Trophoblast cell (in vitro differentiated cells and primary cell): ENCODE measurements around the gene CHMP1B.

Experiments
- DNase-seq, 2 donors: peaks; one replicate each; pipeline ENCODE4 v3.0.0-alpha.2; 2016
- H2AFZ ChIP-seq: 2 replicates; pipeline ENCODE4 v1.6.1; 2013; ENCODE audit warnings: low read length, moderate library complexity, mild to moderate bottlenecking; ENCODE audit not compliant: insufficient read depth, poor library complexity
- H2AK5ac ChIP-seq: 2 replicates; pipeline ENCODE4 v1.6.1; 2013; ENCODE audit warnings: mild to moderate bottlenecking, low read length
- H2BK120ac ChIP-seq: 2 replicates; pipeline ENCODE4 v1.6.1; 2013; ENCODE audit warnings: low read length, mild to moderate bottlenecking, moderate library complexity; ENCODE audit not compliant: insufficient read depth, poor library complexity
- H2BK12ac ChIP-seq: 2 replicates; pipeline ENCODE4 v1.6.1; 2013; ENCODE audit warnings: mild to moderate bottlenecking, low read length, moderate library complexity
- H2BK5ac ChIP-seq: 2 replicates; pipeline ENCODE4 v1.6.1; 2013; ENCODE audit warnings: low read length, low read depth, moderate library complexity, mild to moderate bottlenecking; ENCODE audit not compliant: poor library complexity
- H3K14ac ChIP-seq: 2 replicates; pipeline ENCODE4 v1.6.1; 2013; ENCODE audit warnings: mild to moderate bottlenecking, low read length
- H3K18ac ChIP-seq: 2 replicates; pipeline ENCODE4 v1.6.1; 2013; ENCODE audit warnings: mild to moderate bottlenecking, low read length
- H3K23ac ChIP-seq: 2 replicates; pipeline ENCODE4 v1.6.1; 2013; ENCODE audit warnings: low read length
- H3K27ac ChIP-seq: 2 replicates; pipeline ENCODE4 v1.5.1; 2013; ENCODE audit warnings: low read depth, mild to moderate bottlenecking, inconsistent platforms, low read length, moderate library complexity
- H3K27me3 ChIP-seq: 2 replicates; pipeline ENCODE4 v1.6.1; 2013; ENCODE audit warnings: inconsistent platforms, mild to moderate bottlenecking, low read length, moderate library complexity; ENCODE audit not compliant: insufficient read depth
- H3K36me3 ChIP-seq, 2 experiments: 1 replicate in 1 of 2; 2 replicates in 1 of 2; pipeline ENCODE4 v1.6.1; 2013; ENCODE audit warnings: low read length in 2 of 2, mild to moderate bottlenecking in 2 of 2, moderate library complexity in 1 of 2; ENCODE audit not compliant: insufficient read depth in 2 of 2, control insufficient read depth in 1 of 2
- H3K4ac ChIP-seq: 2 replicates; pipeline ENCODE4 v1.6.1; 2013; ENCODE audit warnings: low read depth, mild to moderate bottlenecking, low read length, moderate library complexity
- H3K4me1 ChIP-seq, 2 experiments: 1 replicate in 1 of 2; 2 replicates in 1 of 2; pipeline ENCODE4 v1.6.1; 2013; ENCODE audit warnings: low read length in 2 of 2, mild to moderate bottlenecking in 2 of 2, moderate library complexity in 1 of 2; ENCODE audit not compliant: insufficient read depth in 2 of 2, control insufficient read depth in 1 of 2
- H3K4me2 ChIP-seq: 2 replicates; pipeline ENCODE4 v1.6.1; 2013; ENCODE audit warnings: inconsistent platforms, mild to moderate bottlenecking, low read length, moderate library complexity
- H3K4me3 ChIP-seq: 2 replicates; pipeline ENCODE4 v1.5.1; 2013; ENCODE audit warnings: mild to moderate bottlenecking, low read depth, low read length, inconsistent platforms
- H3K79me1 ChIP-seq: one replicate; pipeline ENCODE4 v1.6.1; 2013; ENCODE audit warnings: low read length
- H3K79me2 ChIP-seq: 2 replicates; pipeline ENCODE4 v1.6.1; 2013; ENCODE audit warnings: low read length, mild to moderate bottlenecking; ENCODE audit not compliant: control insufficient read depth, insufficient read depth, poor library complexity
- H3K9ac ChIP-seq: 2 replicates; pipeline ENCODE4 v1.6.1; 2013; ENCODE audit warnings: mild to moderate bottlenecking, low read length
- H3K9me3 ChIP-seq: 2 replicates; pipeline ENCODE4 v1.6.1; 2013; ENCODE audit warnings: low read depth, mild to moderate bottlenecking, control low read depth, inconsistent platforms, low read length; ENCODE audit not compliant: insufficient read depth
- H4K12ac ChIP-seq: 2 replicates; pipeline ENCODE4 v1.6.1; 2013; ENCODE audit warnings: low read depth, mild to moderate bottlenecking, low read length, moderate library complexity
- H4K8ac ChIP-seq: 2 replicates; pipeline ENCODE4 v1.6.1; 2013; ENCODE audit warnings: low read depth, mild to moderate bottlenecking, low read length, moderate library complexity
- H4K91ac ChIP-seq: one replicate; pipeline ENCODE4 v1.6.1; 2013; ENCODE audit warnings: low read depth, mild to moderate bottlenecking, low read length, moderate library complexity
- WGBS: extraction: QIAGEN DNeasy Blood & Tissue Kit; methylation state at CpG from one replicate; pipeline ENCODE4 v1.1.7; 2013; ENCODE audit warnings: missing lambda C conversion rate; ENCODE audit not compliant: insufficient read length, insufficient coverage; ENCODE audit errors: extremely low coverage; 5-methylcytosine and 5-hydroxymethylcytosine counted together

The CHMP1B gene

DNA sequence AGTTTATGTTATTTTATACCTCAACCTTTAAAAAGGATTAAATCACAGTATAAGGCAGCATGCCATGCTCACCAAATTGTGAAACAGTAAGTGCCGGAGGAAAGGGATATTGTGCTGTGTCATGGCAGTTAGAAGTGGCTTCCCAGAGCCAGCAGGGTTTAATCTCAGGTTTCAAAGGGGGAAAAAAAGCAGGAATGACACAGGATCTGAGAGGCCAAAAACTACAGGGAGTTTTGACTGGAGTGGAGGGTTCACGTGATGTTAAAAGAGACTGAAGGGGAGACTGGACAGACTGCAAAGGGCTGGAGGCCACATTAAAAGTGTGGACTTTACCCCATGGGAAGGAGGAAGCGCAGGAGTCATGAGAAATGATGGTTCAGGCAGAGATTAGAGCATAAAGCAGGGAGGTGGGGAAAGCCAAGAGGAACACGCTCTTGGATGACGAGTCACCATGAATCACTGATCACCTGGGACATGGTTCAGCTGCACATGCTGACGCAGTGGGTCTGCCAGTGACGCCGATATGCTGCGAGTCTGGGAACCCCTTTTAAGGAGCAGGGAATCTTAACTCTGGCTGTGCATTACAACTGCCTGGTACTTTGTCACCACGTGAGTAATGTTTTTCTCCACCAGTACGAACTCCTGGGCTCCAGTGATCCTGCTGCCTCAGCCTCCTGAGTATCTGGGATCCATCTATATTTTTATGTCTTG, 6.1 kb downstream of the CHMP1B start:
- peak overlapping the region; percentile 4 for H3K18ac ChIP-seq
- peak overlapping the region; percentile 87 for H2BK5ac ChIP-seq
- H3K4me3 ChIP-seq: no peak overlapping the region
- H3K27me3 ChIP-seq: no peaks in the 10 kb centered on the region
- no peak overlapping the region for H3K4ac ChIP-seq
- H2AFZ ChIP-seq: peak overlapping the region; percentile 66
- H3K23ac ChIP-seq: no peak overlapping the region
- peak overlapping the region; percentile 64 for H3K4me2 ChIP-seq
- no peaks in the 10 kb centered on the region for H3K79me2 ChIP-seq
- peaks cover 13 to 23% of the 10 kb centered on the region in 2 experiments for H3K4me1 ChIP-seq
- H3K14ac ChIP-seq: no peak overlapping the region
- H4K8ac ChIP-seq: peak overlapping the region; percentile 47
- H3K79me1 ChIP-seq: peaks cover 18% of the 10 kb centered on the region
- H4K91ac ChIP-seq: peak overlapping the region; percentile 17
- no peaks in the 10 kb centered on the region for H3K9me3 ChIP-seq
- H3K9ac ChIP-seq: peak overlapping the region; percentile 31
- H2BK120ac ChIP-seq: peak overlapping the region; percentile 68
- peak; percentile 97 to 98 for DNase-seq
- H4K12ac ChIP-seq: no peak overlapping the region
- H2BK12ac ChIP-seq: peak overlapping the region; percentile 5
- H2AK5ac ChIP-seq: no peak overlapping the region
- WGBS: no CpG with 5 or more reads among the region's 11 CpGs
- H3K36me3 ChIP-seq: no peaks in the 10 kb centered on the region
- H3K27ac ChIP-seq: peak overlapping the region; percentile 76

DNA sequence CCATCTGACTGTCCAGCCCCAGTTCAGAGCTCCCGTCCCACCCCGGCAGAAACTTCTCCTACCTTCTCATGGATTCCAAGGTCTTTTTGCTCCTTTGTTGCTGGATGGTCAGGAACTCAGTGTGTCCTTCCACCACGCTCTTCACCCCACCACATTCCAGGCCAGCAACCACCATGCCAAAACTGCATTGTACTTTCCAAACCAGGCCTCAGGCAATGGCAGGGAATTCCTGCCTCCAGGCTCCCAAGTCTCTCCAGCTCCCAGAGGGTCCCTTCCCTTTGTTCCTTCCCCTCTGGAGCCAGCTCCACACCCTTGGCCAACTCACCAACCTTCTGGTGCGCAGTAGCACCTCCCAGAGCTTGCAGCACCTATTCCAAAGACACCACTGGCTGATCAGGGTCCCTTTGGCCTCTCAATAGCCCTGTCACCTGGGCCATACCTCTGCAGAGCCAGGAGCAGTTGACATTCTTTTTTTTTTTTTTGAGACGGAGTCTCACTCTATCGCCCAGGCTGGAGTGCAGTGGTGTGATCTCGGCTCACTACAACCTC, 8.1 kb downstream of the CHMP1B start:
- Histone ChIP-seq H3K79me2 (no peaks in the 10 kb centered on the region), H2AFZ (peak overlapping the region; percentile 11), H3K4me1 (peaks cover 13 to 23% of the 10 kb centered on the region in 2 experiments), H2BK5ac (no peak overlapping the region), H2AK5ac (no peak overlapping the region), H3K14ac (no peak overlapping the region), H3K27me3 (no peaks in the 10 kb centered on the region), H2BK120ac (peak overlapping the region; percentile 12), H3K23ac (no peak overlapping the region), H3K79me1 (peaks cover 18% of the 10 kb centered on the region), H3K4ac (no peak overlapping the region), H3K9ac (no peak overlapping the region), H4K8ac (no peak overlapping the region), H3K9me3 (no peaks in the 10 kb centered on the region), H3K27ac (no peak overlapping the region), H3K36me3 (no peaks in the 10 kb centered on the region), H3K18ac (no peak overlapping the region), H2BK12ac (peak overlapping the region; percentile 37), H4K91ac (peak overlapping the region; percentile 41), H4K12ac (no peak overlapping the region), H3K4me2 (no peak overlapping the region), H3K4me3 (no peak overlapping the region)
- DNase-seq: peak; percentile 92 to 98
- no CpG with 5 or more reads among the region's 7 CpGs for WGBS

DNA sequence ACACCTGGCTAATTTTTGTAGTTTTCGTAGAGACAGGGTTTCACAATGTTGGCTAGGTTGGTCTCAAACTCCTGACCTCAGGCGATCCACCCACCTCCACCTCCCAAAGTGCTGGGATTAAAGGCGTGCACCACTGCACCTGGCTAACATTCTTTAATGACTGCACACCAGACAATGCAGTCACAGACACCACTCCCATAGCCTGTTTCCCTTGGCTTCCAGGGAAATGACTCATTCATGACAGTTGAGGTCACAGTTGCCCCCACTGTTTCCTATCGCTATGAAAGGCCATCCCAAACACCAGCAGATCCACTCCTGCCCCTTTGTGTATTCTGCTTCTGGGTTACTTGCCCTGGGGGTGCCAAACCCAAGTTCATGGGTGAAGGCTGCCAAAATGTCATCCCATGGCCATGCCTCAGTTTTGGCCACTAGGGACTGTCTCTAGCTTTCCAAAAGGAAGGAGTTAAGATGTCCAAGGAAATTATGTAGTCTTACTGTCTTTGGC, 8.7 kb downstream of the CHMP1B start:
- WGBS: no CpG with 5 or more reads among the region's 4 CpGs

DNA sequence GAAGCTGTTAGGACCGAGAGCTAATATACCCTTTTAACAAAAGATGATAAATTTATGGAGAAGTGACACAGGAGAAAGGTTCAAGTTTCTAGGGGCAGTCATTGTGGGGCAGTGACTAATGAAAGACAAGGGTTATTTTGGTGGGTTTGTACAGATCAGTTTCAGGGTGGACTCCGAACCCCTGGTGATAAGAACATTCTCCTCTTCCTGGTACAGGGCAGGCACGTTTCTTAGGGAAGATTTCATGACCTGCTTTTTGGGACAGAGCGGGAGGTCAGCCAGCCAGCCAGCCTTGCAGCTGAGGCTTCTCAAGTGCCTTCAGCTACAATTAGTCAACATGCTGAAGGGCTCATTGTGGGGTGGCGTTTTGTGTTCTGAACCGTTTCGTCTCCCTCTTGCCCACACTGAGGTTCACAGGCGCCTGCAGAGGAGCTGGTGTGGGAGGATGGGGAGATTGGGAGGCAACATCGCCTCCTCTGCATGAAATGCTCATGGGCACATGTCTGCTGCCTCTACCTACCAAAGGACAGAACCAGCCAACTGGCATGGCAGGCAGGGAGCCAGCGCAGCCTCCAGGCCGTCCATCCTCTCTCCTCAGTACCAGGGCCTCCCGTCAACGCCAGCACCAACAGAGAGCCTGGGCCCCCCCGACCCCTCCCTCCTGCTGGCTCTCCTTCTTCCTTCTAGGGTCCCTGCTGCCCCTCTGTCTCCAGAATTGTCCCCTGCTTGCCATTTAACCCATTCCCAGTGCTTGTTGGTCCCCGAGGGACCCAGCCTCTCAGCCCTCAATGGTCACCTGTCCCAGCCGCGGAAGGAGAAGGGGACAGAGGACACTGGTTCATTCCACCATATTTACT, 9.6 kb downstream of the CHMP1B start:
- H3K9me3 ChIP-seq: no peaks in the 10 kb centered on the region
- WGBS: no CpG with 5 or more reads among the region's 17 CpGs
- no peak overlapping the region for H3K9ac ChIP-seq
- H3K18ac ChIP-seq: no peak overlapping the region
- H2AFZ ChIP-seq: no peak overlapping the region
- H4K12ac ChIP-seq: no peak overlapping the region
- no peak overlapping the region for H3K4me2 ChIP-seq
- peak in 1 of 2 donors; percentile 16 for DNase-seq
- no peaks in the 10 kb centered on the region for H3K27me3 ChIP-seq
- H3K36me3 ChIP-seq: no peaks in the 10 kb centered on the region
- H4K8ac ChIP-seq: no peak overlapping the region
- H3K27ac ChIP-seq: no peak overlapping the region
- H3K14ac ChIP-seq: no peak overlapping the region
- no peak overlapping the region for H3K4ac ChIP-seq
- H3K79me1 ChIP-seq: peaks cover 18% of the 10 kb centered on the region
- H2AK5ac ChIP-seq: peak overlapping the region; percentile 2
- no peak overlapping the region for H2BK120ac ChIP-seq
- H2BK12ac ChIP-seq: peak overlapping the region; percentile 70
- no peak overlapping the region for H3K4me3 ChIP-seq
- no peak overlapping the region for H4K91ac ChIP-seq
- peaks cover 13 to 23% of the 10 kb centered on the region in 2 experiments for H3K4me1 ChIP-seq
- no peaks in the 10 kb centered on the region for H3K79me2 ChIP-seq
- H2BK5ac ChIP-seq: no peak overlapping the region
- no peak overlapping the region for H3K23ac ChIP-seq

More for the DNA sequence above, 8.7 kb downstream of the CHMP1B start:
- no peaks in the 10 kb centered on the region for H3K79me2 ChIP-seq
- H3K27me3 ChIP-seq: no peaks in the 10 kb centered on the region
- H3K9me3 ChIP-seq: no peaks in the 10 kb centered on the region
- peaks cover 13 to 23% of the 10 kb centered on the region in 2 experiments for H3K4me1 ChIP-seq
- no peak overlapping the region for H2BK5ac ChIP-seq
- H4K8ac ChIP-seq: no peak overlapping the region
- H2BK12ac ChIP-seq: peak overlapping the region; percentile 19
- H3K4ac ChIP-seq: no peak overlapping the region
- peaks cover 18% of the 10 kb centered on the region for H3K79me1 ChIP-seq
- no peak overlapping the region for H2BK120ac ChIP-seq
- no peaks in the 10 kb centered on the region for H3K36me3 ChIP-seq
- no peak overlapping the region for H3K9ac ChIP-seq
- H3K18ac ChIP-seq: no peak overlapping the region
- H3K4me3 ChIP-seq: no peak overlapping the region
- H2AK5ac ChIP-seq: no peak overlapping the region
- H4K91ac ChIP-seq: no peak overlapping the region
- peak; percentile 92 to 97 for DNase-seq
- no peak overlapping the region for H2AFZ ChIP-seq
- no peak overlapping the region for H4K12ac ChIP-seq
- H3K27ac ChIP-seq: no peak overlapping the region
- no peak overlapping the region for H3K14ac ChIP-seq
- no peak overlapping the region for H3K4me2 ChIP-seq
- no peak overlapping the region for H3K23ac ChIP-seq
